Skin of body (tissue), 2 donors: ENCODE data around the gene XXYLT1. TPM values are rescaled to one million over a fixed set of nuclear protein-coding genes. Genes with fewer than 3 reads are reported as not detected.

Experiments
- DNase-seq: peaks from one replicate; lab custom pipeline; 2025; lab: John Stamatoyannopoulos, UW
- total RNA-seq: library from RNA; depleted of rRNA; stranded (reverse); fragments of >200 nt; gene quantifications from one replicate; pipeline ENCODE4 v1.2.3, GENCODE V29; 2014

Gene XXYLT1
- total RNA-seq, 1 donor from 2014 or later = 13.6 TPM

- DNase-seq = no peak
Observed at GRCh38 chr3:195266428-195266827, 4.5 kb downstream of the XXYLT1 start.

- DNase-seq = no peak
Observed at GRCh38 chr3:195265363-195265976, 5.5 kb downstream of the XXYLT1 start.

- DNase-seq = no peak
Observed at GRCh38 chr3:195263925-195264600, 6.9 kb downstream of the XXYLT1 start.

- no peak for DNase-seq
Observed at GRCh38 chr3:195263193-195263924, 7.6 kb downstream of the XXYLT1 start.

GRCh38 chr3:195261925-195262324, 9.0 kb downstream of the XXYLT1 start:
- DNase-seq = no peak

- no peak for DNase-seq
Observed at GRCh38 chr3:195260280-195260905, 10.6 kb downstream of the XXYLT1 start.

GRCh38 chr3:195259475-195260279, 11.3 kb downstream of the XXYLT1 start:
- peak; percentile 85 for DNase-seq

GRCh38 chr3:195259154-195259474, 11.8 kb downstream of the XXYLT1 start:
- DNase-seq = peak; percentile 33

GRCh38 chr3:195258449-195259153, 12.4 kb downstream of the XXYLT1 start:
- no peak for DNase-seq

GRCh38 chr3:195257454-195258448, 13.2 kb downstream of the XXYLT1 start:
- DNase-seq = no peak

GRCh38 chr3:195256639-195257453, 14.1 kb downstream of the XXYLT1 start:
- DNase-seq = no peak

GRCh38 chr3:195255571-195256501, 15.1 kb downstream of the XXYLT1 start:
- DNase-seq = no peak

GRCh38 chr3:195255176-195255500, 15.8 kb downstream of the XXYLT1 start:
- no peak for DNase-seq

- DNase-seq = no peak
Observed at GRCh38 chr3:195254454-195255175, 16.3 kb downstream of the XXYLT1 start.

GRCh38 chr3:195253923-195254432, 17.0 kb downstream of the XXYLT1 start:
- DNase-seq = no peak

- DNase-seq = no peak
Observed at GRCh38 chr3:195251336-195252065, 19.5 kb downstream of the XXYLT1 start.
